CD4-positive, alpha-beta T cell treated with Interferon alpha-2 for 1 hour (primary cell): ENCODE data around the gene MRC1.
A peak's percentile ranks its signal among the peaks of the same experiment; 100 is the strongest.

Source experiments
- DNase-seq, 2 donors: peaks; one replicate each; pipeline ENCODE4 v3.0.0-alpha.2; 2020 to 2022

MRC1 gene

DNA sequence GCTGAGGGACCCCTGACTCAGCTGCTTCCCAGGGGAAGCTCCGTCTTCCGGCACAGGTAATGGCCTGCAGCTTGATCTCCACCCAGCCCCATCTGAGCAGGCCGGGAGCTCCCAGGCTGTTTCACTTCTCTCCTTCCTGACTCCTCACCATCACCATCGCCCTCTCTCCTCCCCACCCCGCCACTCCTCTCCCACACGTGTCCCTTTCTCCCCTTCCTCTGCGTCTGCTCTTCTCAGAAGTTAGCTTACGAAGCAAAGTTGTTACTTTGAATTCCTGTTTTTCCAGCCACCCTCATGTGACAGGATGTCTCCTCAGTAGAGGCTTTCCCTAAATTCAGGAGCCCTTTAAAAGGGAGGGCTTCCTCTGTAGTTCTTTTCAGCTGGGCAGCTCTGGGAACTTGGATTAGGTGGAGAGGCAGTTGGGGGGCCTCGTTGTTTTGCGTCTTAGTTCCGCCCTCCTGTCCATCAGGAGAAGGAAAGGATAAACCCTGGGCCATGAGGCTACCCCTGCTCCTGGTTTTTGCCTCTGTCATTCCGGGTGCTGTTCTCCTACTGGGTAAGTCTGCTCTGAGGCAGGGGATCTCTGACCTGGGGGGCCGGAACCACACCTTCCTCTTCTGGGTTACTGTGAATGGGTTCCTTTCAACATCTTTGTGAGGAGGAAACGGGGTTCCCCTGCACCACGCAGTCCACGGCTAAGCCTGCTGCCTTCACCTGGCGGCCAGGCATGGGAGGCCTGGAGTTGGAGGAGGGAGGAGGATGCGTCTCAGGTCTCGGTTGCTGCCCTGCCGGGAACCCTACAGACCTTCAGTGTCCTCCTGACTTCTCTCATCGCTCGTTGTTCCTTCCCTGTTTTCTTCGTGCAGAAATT is at the start of gene MRC1:
Gene MRC1 (plus strand): TSS at position 378 of the 871 bp plus-strand sequence. CDS start 118 bp downstream, at position 496.
- no peak for DNase-seq

GRCh38 chr10:17764142-17764541 is 45.0 kb upstream of the MRC1 start:
- DNase-seq: no peak

DNA sequence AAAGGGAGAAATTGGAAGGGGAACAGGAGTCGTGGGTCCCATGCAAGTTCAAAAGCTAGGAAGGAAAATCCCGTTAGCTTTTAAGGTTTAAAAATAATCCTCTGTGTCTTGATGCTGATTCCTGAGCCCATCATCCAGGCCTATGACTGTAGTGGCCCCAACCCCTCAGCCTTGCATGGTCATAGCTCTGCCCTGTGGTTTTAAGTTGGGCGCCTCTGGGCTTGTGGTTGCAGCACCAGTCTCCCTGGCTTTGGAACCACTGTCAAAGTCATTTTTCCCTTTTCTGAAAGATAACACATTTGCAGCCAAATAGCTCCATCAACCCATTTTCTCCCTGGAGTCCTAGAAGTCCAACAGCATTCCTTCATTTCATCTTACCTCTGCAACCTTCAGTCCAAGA is 43.5 kb upstream of the MRC1 start:
- DNase-seq: no peak

- no peak for DNase-seq
Measured at GRCh38 chr10:17766731-17767130, 42.4 kb upstream of the MRC1 start.

GRCh38 chr10:17768496-17768895 is 40.7 kb upstream of the MRC1 start:
- DNase-seq: peak in 1 of 2 donors; percentile 11

DNA sequence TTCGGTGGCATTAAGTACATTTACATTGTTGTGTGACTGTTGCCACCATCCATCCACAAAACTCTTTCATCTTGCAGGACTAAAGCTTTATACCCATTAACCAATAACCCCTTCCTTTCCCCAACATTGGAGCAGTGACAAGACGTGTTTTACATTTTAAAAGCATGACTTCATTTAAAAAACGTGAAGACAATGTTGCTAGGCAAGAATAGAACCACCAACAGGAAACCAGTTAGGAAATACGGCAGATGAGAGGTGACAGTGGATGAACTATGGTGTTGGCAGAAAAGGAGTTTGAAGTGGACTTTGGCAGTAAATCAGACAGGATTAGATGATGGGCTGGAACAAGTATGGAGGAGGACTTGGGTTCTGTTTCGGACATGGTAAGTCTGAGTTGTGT is 40.2 kb upstream of the MRC1 start:
- no peak for DNase-seq

DNA sequence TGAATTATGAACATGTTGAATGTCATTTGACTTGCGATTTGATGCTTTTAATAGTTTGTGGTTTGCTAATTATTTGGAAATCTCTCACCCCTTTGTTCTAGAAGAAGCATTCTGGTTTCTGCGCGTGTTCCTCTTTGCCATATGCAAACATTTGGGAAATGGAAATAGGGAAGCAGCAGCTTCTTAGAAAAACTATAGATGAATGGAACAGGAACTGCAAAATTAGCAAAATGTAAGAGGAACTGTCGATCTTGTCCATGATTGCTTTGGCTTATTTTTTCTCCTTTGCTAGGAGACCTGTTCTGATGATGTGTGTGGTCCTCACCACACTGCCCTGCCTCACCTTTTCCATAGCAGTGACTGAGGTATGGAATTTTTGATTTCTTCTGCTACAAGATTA is 38.1 kb upstream of the MRC1 start:
- DNase-seq: peak; percentile 19 to 20

DNA sequence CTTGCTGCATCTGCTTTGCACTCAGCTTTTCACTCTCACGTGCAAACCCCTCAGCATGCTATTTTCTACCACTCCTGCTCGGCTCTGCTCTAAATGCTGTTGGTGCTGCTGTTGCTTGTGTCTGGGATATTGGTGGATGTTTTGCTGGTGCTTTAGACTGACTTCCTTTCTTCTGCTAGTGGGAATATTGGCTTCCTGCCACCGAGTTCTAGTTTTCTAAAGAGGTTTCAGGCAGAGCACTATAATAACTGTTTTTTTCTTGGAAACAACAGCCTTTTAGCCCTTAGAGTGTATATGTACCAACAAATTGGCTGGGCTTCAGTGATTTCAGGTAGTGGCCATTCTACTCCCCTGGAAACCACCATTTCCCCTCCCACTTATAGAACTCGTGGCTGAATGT is 29.4 kb upstream of the MRC1 start:
- DNase-seq: no peak

GRCh38 chr10:17780727-17781126 is 28.4 kb upstream of the MRC1 start:
- no peak for DNase-seq

- no peak for DNase-seq
Measured at GRCh38 chr10:17781856-17782255, 27.3 kb upstream of the MRC1 start.

DNA sequence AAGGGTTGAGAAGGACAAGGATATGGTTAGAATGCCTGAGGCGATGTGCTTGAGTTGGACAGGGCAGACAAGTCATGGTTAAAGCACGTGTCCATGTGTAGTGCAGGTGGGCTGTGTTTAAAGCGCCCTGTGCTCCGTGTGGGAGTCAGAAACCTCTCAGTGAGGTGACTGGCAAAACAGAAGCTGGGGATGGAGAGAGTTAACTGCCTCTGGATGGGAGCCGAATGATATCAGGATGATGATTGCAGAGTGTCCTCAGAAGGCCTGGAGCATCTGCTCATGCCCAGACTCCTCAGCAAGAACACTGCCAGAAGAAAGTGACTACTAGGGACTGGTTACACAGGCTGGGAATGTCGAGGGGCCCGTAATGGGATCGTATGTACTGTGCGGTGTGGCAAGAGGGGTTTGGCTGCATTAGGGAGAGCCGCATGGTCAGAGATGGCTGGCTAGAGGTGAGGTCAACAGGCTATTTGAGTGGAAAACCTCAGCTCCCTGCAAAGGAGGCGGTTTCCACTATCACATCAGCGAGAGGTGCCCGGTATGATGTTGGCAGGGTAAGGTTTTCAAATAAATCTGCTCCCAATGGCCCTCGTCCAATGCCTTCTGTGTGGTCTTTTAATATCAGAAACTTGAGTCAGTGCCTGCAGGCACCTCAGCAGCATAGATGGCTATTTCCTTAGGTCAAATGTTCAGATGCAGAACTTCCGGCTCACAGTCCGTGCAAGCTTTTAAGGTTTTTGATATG is 26.1 kb upstream of the MRC1 start:
- no peak for DNase-seq

DNA sequence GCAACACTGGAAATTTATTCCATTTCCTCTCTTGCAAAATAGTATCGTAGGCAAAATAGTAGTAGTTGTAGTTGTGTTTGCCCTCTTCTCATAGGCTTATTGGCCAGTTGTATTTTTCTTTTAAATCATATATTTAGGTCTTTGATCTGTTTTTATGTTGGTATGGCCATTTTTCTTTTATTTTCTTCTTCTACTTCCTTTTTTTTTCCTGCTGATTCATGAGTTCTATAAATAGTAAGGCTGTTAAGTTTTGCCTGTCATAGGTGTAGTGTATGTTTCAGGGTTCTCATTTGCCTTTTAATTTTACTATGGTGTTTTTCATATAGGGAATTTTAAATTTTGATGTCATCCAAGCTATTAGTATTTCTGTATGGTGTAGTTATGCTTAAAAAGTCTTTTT is 25.4 kb upstream of the MRC1 start:
- DNase-seq: no peak

DNA sequence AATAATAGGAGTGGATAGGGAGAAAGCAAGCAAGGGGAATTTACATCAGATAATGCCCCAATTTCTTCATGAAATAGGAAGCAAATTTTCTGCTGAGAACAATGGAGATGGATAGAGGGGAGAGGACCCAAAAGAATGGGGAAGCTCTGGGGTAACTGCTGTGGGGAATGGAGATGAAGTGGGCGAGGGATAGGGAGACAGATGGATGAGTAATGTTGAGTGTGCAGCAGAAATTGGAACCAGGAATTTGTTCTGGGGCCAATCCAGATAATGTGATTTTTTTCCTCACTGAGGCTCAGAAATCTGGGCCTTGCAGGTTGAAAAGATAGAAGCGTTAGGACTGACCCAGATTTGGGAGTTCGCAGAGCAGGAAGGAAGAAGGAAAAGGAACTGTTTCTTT is 24.5 kb upstream of the MRC1 start:
- no peak for DNase-seq

DNA sequence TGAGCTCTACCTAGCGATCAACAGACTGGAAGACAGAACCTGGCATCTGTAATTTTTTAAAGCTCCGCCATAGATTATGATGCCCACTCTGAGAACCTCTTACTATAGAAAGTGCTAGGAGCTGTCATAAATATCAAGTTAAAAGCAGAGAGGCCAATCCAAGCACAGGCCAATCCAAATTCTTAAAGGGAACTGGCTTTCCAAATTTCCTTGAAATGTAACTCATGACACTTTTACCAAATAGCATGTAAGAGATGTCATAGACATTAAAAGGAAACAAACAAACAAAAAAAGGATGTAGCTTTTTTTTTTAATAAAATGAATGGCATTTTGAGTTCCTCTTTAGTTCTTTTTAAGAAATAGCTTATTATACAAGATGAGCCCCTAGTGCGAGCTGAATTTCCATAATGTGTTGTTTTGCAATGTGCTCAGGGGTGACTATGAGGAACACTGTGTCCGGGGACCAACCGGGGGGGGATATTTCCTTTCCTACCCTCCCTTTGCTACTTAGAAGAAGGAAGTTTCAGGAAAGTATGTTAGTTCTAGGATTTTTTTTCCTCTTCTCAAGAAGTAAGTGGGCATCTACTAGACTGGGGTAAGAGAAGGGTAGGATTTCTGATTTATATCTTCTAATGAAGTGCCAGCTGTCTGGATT is 23.7 kb upstream of the MRC1 start:
- DNase-seq: peak in 1 of 2 donors; percentile 27

- DNase-seq: no peak
Measured at GRCh38 chr10:17787087-17787961, 21.8 kb upstream of the MRC1 start.

GRCh38 chr10:17788646-17789045 is 20.5 kb upstream of the MRC1 start:
- DNase-seq: no peak

- DNase-seq: no peak
Measured at GRCh38 chr10:17789396-17789795, 19.8 kb upstream of the MRC1 start.

DNA sequence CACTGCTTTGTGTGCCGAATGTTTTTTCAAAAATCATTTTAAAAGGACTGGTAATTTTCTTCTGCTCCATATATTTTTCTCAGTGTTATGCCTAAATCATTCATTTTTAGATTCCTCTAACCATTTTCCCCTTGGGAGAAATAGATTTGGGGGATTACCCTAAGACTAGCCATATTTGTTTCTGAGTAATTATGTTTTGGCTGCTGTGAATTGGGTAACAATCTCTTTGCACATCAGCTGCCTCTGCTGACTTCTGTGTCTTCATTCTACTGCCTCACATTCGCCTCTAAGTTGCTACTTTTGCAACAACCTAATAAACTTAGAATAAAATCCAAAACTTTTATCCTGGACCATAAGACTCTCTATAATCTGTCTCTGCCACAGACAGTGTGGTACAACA is 18.5 kb upstream of the MRC1 start:
- no peak for DNase-seq

GRCh38 chr10:17792991-17793390 is 16.2 kb upstream of the MRC1 start:
- DNase-seq: no peak

- no peak for DNase-seq
Measured at GRCh38 chr10:17793823-17794644, 15.1 kb upstream of the MRC1 start.

DNA sequence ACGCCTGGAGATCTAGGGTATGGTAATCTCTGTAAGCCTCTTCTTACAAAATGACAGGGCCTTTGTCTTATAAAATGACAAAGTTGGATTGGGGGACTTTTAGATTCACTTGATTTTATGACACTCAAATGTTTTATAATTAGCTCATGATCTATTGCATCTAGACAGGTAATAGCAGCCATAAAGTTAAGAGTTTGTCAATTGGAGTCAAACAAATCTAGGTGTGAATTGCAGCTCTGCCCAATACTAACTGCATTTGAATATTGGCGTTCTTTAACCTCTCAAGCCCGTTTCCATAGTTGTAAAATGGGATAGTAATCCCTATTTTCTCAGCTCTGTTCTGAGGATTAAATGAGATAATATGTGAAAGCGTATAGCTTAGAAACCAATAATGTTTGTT is 14.1 kb upstream of the MRC1 start:
- no peak for DNase-seq
